ENCODE data around the gene KRT10.

Gene KRT10

DNA sequence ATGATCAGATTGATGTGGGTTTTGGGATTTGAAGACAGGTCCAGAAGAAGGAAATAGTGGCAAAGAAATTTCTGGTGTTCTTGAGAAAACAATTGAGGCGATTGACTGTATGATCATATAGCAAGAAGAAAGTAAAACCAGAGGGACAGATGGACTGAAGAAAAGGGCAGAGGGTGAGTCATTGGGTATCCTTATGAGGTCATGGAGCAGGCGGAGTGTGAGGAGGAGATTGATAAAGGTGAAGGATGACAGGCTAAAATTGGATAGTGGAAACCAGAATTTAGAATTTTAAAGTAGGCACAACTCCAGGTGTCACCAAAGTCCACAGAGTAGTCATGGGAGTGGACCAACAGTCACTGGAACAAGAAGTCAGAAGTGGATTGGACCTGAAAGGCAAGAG lies 21.3 kb downstream of the KRT10 start:
- DNase-seq = no peak

GRCh38 chr17:40800381-40800780 lies 22.0 kb downstream of the KRT10 start:
- DNase-seq = no peak

- DNase-seq = no peak
Observed at GRCh38 chr17:40799859-40800258, 22.6 kb downstream of the KRT10 start, which contains the start of gene KRT28. Gene KRT28, minus strand, starts transcription at chr17:40799959. Its CDS starts 66 bp downstream, at chr17:40799893.

GRCh38 chr17:40796846-40797245 lies 25.6 kb downstream of the KRT10 start:
- DNase-seq = no peak

DNA sequence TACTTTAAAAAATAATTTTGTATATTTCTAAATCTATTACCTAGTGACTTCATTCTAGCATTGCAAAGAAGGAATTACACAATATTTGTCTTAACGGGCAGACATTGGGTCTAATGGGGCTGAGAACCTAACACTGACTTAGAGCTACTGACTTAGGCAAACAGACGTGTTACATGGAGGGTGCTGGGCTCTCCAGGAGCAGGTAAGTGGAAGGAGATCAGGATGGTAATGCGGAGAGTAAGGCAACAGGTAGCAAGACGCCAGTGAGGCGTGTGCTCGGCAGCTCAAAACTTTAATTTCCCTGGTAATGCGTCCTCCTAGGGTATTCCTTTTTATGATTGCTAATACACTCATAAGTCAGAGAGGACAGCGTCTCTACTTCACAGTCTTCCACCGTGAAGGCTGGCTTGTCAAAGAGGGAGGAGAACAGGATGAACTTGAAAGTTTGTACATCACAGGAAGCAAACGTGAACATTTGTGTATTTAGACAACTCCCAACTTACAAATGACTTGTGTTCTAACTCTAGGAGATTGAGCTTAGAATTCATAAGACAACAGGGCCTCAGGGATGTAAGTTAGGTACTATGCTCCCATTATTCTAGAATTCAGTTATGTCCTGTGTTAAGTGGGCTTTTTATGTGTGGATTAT lies 27.3 kb downstream of the KRT10 start:
- DNase-seq = no peak

DNA sequence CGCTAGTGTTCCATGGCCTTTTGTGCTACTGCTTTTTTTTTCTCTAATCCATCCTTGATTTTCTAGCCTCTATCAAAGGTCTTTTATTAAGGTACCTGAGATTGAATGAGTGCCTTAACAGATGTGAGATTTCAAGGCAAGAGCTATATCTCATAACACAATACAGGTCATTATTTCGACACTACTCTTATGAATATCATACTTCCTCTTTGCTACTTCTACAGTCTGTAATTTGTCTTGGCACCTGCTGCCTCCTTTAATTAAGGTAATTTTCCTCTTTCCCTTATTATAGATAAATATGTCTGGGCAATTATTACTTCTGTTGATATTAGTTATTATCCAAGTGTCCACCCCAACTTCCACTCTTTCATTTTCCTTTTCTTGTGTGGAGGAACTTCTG lies 27.9 kb downstream of the KRT10 start:
- no peak for DNase-seq

GRCh38 chr17:40793832-40794231 lies 28.6 kb downstream of the KRT10 start:
- no peak for DNase-seq

DNA sequence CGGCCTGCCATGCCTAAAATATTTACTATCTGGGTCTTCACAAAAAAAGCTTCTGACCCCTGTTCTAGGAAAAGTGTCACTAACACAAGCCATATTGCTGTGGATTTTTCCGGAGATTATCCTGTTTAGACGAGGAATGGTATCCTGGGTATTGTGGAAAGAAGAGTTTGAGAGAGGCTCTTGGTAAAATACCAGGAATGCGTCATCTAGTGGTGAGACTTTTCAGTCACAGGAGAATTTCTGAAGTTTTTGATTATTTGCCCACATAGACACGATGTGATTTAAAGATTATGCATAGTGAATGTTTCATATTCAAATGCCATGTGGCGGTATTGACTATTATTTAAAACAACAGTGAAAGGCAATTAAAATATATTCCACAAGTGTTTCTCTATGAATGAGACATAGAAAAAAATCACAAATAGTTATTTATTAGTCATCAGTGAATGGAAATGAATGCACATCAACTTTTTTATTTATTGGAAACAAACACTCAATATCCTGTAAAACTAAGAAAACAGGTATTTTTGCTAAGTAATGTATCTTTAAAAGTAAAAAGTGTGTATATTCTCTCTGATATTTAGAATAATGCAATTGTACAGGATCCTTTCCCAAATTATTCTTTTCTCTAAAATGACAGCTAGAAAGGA lies 30.5 kb downstream of the KRT10 start:
- no peak for DNase-seq

DNA sequence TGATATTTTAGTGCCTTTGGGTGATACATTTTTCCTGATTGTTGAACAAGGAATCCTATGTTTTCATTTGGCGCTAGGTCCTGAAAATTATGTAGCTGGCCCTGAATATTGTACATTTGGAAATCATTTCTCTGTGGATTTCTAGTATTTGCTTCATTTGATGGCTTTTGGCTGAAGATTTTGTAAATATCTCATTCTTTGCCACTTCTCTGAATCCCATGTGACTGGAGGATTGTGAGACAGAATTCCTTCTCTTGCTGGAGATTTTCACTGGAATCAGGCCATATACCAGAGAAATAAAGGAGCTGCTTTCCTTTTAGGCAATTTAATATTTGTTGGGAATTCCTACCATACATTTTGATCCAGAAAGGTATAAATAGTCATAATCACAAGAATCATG lies 31.3 kb downstream of the KRT10 start:
- DNase-seq = no peak

DNA sequence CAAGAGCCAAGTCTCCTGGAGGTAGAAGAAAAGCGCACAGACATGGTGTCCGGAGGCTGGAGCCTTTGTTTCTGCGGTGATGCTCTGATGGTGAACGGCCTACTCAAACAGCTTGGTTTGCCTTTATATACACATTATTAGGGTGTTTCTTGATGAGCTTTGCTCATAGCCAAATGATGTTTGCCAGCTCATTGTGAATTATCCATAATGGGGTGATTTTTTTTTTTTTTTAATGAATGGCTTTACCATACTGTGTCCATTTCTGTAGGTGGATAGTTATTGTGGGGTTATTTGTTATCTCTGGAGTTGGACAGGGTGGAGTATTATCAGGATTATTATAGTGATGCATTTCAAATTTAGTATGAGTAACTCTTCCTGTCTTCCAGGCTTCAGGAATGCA lies 40.0 kb downstream of the KRT10 start, which contains the start of gene KRT27:
TSS of gene KRT27 (minus strand) at position 101 of the 400 bp plus-strand sequence. CDS start at position 44, 57 bp downstream.
- DNase-seq = no peak

GRCh38 chr17:40779181-40779909 lies 43.1 kb downstream of the KRT10 start:
- DNase-seq = no peak

GRCh38 chr17:40778461-40778860 lies 44.0 kb downstream of the KRT10 start:
- DNase-seq = no peak

DNA sequence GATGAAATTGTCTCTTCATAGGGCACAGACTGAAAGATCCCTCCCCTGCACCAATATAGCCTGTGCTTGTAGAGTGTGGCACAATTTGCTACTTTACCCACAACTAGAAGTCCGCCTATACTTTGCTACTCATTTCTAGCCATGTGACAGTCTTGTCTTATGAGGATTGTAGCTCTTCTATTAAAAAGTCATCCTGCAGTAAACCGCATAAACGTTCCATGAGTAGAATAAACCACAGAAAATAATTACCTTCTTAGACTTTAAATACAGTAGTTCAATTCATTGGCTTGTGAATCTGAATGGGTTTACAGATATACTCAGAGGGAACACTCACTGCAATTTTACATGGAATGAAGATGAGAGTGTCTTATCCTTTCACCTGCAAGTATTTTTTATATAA lies 44.4 kb downstream of the KRT10 start:
- DNase-seq = no peak

- DNase-seq = no peak
Observed at GRCh38 chr17:40777459-40777858, 45.0 kb downstream of the KRT10 start.

DNA sequence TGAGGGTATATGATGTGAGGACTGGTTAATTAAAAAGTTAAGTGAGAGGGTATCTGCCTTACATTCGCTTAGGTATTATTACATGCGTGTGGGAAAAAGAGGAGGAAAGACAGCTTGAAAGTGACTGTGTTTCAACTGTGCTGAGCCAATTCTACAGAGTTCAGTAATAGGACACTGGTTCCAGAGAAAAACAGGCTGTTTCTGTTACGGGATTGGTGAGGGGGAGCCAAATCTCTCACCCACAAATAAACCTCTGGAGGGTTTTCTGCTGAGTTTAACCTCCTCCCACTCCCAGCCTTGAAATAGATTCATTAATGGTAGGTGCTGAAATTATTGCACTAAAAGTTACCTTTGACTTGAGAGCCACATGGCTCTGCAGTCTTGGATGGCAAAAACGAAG lies 46.5 kb downstream of the KRT10 start:
- DNase-seq = no peak

DNA sequence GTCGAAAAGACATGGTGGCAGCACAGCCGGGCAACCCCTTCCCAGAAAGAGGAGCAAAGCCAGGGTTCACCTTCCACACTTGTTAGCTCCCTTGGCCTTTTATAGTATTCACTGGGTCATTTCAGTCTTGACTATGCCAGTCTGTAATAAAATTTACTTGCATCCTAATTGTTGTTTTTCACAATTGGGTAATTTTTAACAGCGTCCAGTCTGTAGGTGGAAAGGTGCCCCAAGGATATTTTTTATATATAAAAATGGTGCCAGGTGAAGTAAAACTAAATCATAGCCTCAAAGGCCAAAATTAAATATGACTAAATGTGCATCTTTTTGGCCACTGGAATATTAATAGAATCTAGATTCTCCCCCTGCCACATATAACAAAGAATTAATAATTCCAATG lies 50.3 kb downstream of the KRT10 start, which contains the start of gene KRT26:
TSS of gene KRT26 (minus strand) at position 101 of the 400 bp plus-strand sequence. CDS start at position 13, 88 bp downstream.
- no peak for DNase-seq
